Measurements from ENCODE around the gene CCDC43. TPM values are rescaled to one million over a fixed set of nuclear protein-coding genes. Genes with fewer than 3 reads are reported as not detected.

CCDC43 gene
- total and polyA plus RNA-seq, 2 donors (not counting 3 experiments of a cell fraction or from before 2014, with no cell fraction given) = 5.9 to 31.7 TPM

GRCh38 chr17:44627513-44628242 lies 61.9 kb downstream of the CCDC43 start:
- no peaks in the 10 kb centered on the region for H3K4me1 ChIP-seq (ENCODE audit: control insufficient read depth, extremely low read depth, insufficient read depth, low read length)
- ChIA-PET CTCF (interaction anchor here (1.0 to 1.9 kb wide), 3 partner anchors 45 to 104 kb away, joined by 3 to 6 read pairs (median 3); no protein-coding TSS in a partner anchor), POLR2A (no interaction called here)
- dilution Hi-C loops (cut with MboI; ENCODE audit: extremely low pct_ligation_motif_present, low sequenced_read_pairs) = no loop called here
- FAIRE-seq (no peak), DNase-seq (ENCODE audit: low read depth, low spot score) (no peak)
- H3K27me3 ChIP-seq (ENCODE audit: control insufficient read depth in 2 of 2, insufficient read depth in 2 of 2, low read length in 2 of 2) = no peaks in the 10 kb centered on the region
- H3K36me3 ChIP-seq (ENCODE audit: control insufficient read depth in 2 of 2, extremely low read depth in 1 of 2, insufficient read depth in 2 of 2, low read length in 2 of 2) = no peaks in the 10 kb centered on the region
- TF ChIP-seq FOS (IDR thresholded peaks at IDR 0.05; ENCODE audit: borderline replicate concordance, insufficient read depth, low read length) (no peak), JUN (IDR thresholded peaks at IDR 0.05; ENCODE audit: borderline replicate concordance, insufficient read depth, insufficient read length, low read depth) (no peak), CTCF (IDR thresholded peaks at IDR 0.05; ENCODE audit: extremely low read depth in 1 of 2, insufficient read depth in 1 of 2, low read depth in 1 of 2, low read length in 2 of 2) (no peak), MYC (IDR thresholded peaks at IDR 0.05; ENCODE audit: low read depth, low read length) (no peak), POLR2AphosphoS5 (IDR thresholded peaks at IDR 0.05; ENCODE audit: insufficient read depth, low read depth, low read length) (no peak), EZH2 (IDR thresholded peaks at IDR 0.05; ENCODE audit: borderline replicate concordance, low read depth, low read length, severe bottlenecking) (no peak), POLR2A (IDR thresholded peaks at IDR 0.05; ENCODE audit: low read depth, low read length) (no peak), GATA2 (IDR thresholded peaks at IDR 0.05; ENCODE audit: insufficient read depth, insufficient read length, low read depth, low read length) (no peak)
- TF ChIP-seq, protein P1, sequence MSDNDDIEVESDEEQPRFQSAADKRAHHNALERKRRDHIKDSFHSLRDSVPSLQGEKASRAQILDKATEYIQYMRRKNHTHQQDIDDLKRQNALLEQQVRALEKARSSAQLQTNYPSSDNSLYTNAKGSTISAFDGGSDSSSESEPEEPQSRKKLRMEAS (IDR thresholded peaks at IDR 0.05; ENCODE audit: insufficient read depth, insufficient read length) = no peak
- no peaks in the 10 kb centered on the region for H3K79me2 ChIP-seq (ENCODE audit: control insufficient read depth, insufficient read depth, low read length)
- H3K9me3 ChIP-seq (replicated peaks; ENCODE audit: control insufficient read depth, insufficient read depth, low read length) = no peaks in the 10 kb centered on the region
- no peak overlapping the region for H3K27ac ChIP-seq (ENCODE audit: insufficient read depth, low read depth, low read length)
- H3K4me2 ChIP-seq (ENCODE audit: insufficient read depth, low read length) = no peak overlapping the region
- no TSS peak for BruUV-seq (replicated peaks)
- no peaks in the 10 kb centered on the region for H3K9me1 ChIP-seq (replicated peaks; ENCODE audit: control insufficient read depth, extremely low read depth, insufficient read depth, low read length)
- H3K9ac ChIP-seq (replicated peaks; ENCODE audit: extremely low read depth, insufficient read depth, low read length) = no peak overlapping the region
- H4K20me1 ChIP-seq (replicated peaks; ENCODE audit: control insufficient read depth, extremely low read depth, insufficient read depth, low read length) = no peaks in the 10 kb centered on the region
- H3K4me3 ChIP-seq (replicated peaks in 1 of 3; ENCODE audit: insufficient read depth in 1 of 3, low read depth in 1 of 3, low read length in 3 of 3) = no peak overlapping the region
- H2AFZ ChIP-seq (ENCODE audit: low read depth, low read length) = no peak overlapping the region
- intact Hi-C loops (cut with micrococcal nuclease) = no loop called here

Small RNA genes lying within 50 kb of the gene (small RNA-seq; reads per million reads assigned to genes)
- not detected for gene RN7SL819P (ENCODE audit: insufficient read depth, insufficient read length, low read depth, low replicate concordance)
- not detected for gene SMCO4P1 (ENCODE audit: insufficient read depth, insufficient read length, low read depth, low replicate concordance)

Other genes with a start within 250 kb of the CCDC43 start
- 35.3 and 39.1 TPM in 2 replicates for gene GPATCH8, start 186.4 kb downstream of the CCDC43 start, total RNA-seq
- 12.6 and 14.6 TPM in 2 replicates for gene GPATCH8, start 186.4 kb downstream of the CCDC43 start, polyA plus RNA-seq
- 4.4 and 5.8 TPM in 2 replicates for gene FZD2, start 132.3 kb downstream of the CCDC43 start, total RNA-seq
- 14.0 and 18.2 TPM in 2 replicates for gene FZD2, start 132.3 kb downstream of the CCDC43 start, polyA plus RNA-seq
- gene MEIOC, start 33.3 kb downstream of the CCDC43 start, total RNA-seq = 0.46 TPM in 1 of 2 replicates, not detected in the other
- gene MEIOC, start 33.3 kb downstream of the CCDC43 start, polyA plus RNA-seq = 0.08 and 0.19 TPM in 2 replicates
- gene DBF4B, start 18.9 kb upstream of the CCDC43 start, total RNA-seq = 25.9 and 26.2 TPM in 2 replicates
- 12.5 and 13.9 TPM in 2 replicates for gene DBF4B, start 18.9 kb upstream of the CCDC43 start, polyA plus RNA-seq
- gene ADAM11, start 69.2 kb upstream of the CCDC43 start, total RNA-seq = 0.51 and 0.71 TPM in 2 replicates
- gene ADAM11, start 69.2 kb upstream of the CCDC43 start, polyA plus RNA-seq = 0.78 and 1.1 TPM in 2 replicates
- 35.9 and 39.7 TPM in 2 replicates for gene GJC1, start 140.5 kb upstream of the CCDC43 start, total RNA-seq
- gene GJC1, start 140.5 kb upstream of the CCDC43 start, polyA plus RNA-seq = 11.9 and 13.8 TPM in 2 replicates
- gene HIGD1B, start 158.1 kb upstream of the CCDC43 start, total RNA-seq = not detected in 2 replicates
- gene HIGD1B, start 158.1 kb upstream of the CCDC43 start, polyA plus RNA-seq = not detected in 2 replicates
- 170 and 171 TPM in 2 replicates for gene EFTUD2, start 209.7 kb upstream of the CCDC43 start, total RNA-seq
- gene EFTUD2, start 209.7 kb upstream of the CCDC43 start, polyA plus RNA-seq = 118 and 125 TPM in 2 replicates
- 0.42 TPM in 1 of 2 replicates, not detected in the other for gene GFAP, start 225.7 kb upstream of the CCDC43 start, total RNA-seq
- gene GFAP, start 225.7 kb upstream of the CCDC43 start, polyA plus RNA-seq = 0.07 and 0.16 TPM in 2 replicates

Measured in endothelial cell of umbilical vein (primary cell).